Measurements from ENCODE around the gene TMTC1. TPM values are rescaled to one million over a fixed set of nuclear protein-coding genes. Genes with fewer than 3 reads are reported as not detected.

Gene TMTC1
- total RNA-seq, 1 donor from 2014 or later, result not detected

- DNase-seq, result no peak
- Mint-ChIP-seq H3K36me3 (ENCODE audit: low read depth) (no peaks in the 10 kb centered on the region), H3K4me3 (no peak overlapping the region), H3K9me3 (no peaks in the 10 kb centered on the region), H3K27ac (no peak overlapping the region), H3K27me3 (no peaks in the 10 kb centered on the region), H3K4me1 (no peaks in the 10 kb centered on the region)
- ChIA-PET CTCF (no interaction called here), POLR2A (no interaction called here)
- intact Hi-C loops (cut with micrococcal nuclease), result no loop called here
- TF ChIP-seq CTCF (IDR thresholded peaks at IDR 0.05), result no peak
- no peak for ATAC-seq (ENCODE audit: low read depth)
Observed at GRCh38 chr12:29617407-29617803, 166.3 kb downstream of the TMTC1 start.

DNA sequence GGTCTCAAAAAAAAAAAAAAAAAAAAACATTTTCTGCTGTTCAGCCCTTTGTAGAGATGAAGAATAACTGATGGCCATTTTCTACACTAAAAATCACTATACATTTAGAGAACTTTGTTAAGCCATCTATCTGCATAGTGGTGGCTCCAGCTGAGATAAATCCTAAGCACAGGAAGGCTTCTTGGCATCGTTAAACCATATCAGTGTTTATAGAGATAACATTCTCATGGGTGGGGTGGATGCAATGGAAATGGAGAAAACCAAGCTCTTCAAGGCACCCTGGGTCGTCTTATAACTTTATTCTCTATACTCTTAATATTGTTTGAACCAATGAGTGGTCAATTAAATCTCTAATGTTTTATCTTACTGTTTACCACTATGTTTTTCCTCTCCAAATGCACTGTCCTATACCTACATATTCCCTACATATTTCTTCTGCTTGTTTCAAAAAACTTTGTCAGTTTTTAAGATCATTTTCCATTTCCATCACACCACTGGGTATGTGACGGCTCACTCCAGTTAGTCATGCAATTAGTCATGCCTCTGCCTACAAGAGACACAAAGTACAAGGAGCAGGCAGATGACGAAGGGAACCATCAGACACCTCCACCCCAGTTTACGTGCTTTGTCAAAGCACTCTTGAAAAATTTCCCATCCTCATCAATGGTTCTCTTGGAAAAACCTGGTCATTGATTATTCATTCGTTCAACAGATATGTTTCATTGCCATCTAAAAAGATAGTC lies 166.9 kb downstream of the TMTC1 start:
- no peak for DNase-seq
- H3K4me1 Mint-ChIP-seq, result no peaks in the 10 kb centered on the region
- ATAC-seq (ENCODE audit: low read depth), result no peak
- intact Hi-C loops (cut with micrococcal nuclease), result no loop called here
- no peak overlapping the region for H3K4me3 Mint-ChIP-seq
- H3K27ac Mint-ChIP-seq, result no peak overlapping the region
- TF ChIP-seq CTCF (IDR thresholded peaks at IDR 0.05), result no peak
- no peaks in the 10 kb centered on the region for H3K36me3 Mint-ChIP-seq (ENCODE audit: low read depth)
- CTCF ChIA-PET, result no interaction called here
- POLR2A ChIA-PET, result no interaction called here
- H3K27me3 Mint-ChIP-seq, result no peaks in the 10 kb centered on the region
- no peaks in the 10 kb centered on the region for H3K9me3 Mint-ChIP-seq

DNA sequence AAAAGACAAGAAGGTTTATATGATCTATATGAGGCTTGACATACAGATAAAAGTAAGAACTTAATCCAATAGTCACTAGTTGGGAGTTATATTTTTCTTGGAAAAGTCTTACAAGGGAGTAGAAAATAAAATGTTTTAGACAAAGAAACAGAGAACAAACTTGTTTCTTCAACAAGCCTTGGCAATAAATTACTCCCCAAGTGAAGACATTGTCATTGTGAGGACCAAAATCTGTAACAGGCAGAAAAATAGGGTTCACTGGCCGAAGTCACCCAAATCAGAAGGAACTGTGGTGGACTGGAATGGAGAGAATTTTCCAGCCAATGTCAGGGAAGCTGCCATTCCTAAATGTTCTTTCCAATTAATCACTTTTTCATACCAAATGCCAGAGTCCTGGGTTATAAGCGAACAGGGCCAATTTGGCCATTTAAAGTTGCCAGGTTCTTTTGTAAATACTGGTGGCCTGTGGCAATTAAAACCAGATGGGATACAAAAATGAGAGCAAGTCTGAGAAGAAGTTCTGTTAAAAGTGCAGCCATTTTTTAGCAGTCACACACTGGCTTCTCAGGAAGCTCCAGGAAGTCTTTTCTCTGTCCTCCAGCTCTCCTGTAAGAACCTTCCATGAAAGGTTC lies 168.9 kb downstream of the TMTC1 start:
- ATAC-seq (ENCODE audit: low read depth), result no peak
- H3K4me3 Mint-ChIP-seq, result no peak overlapping the region
- CTCF ChIA-PET, result no interaction called here
- no peak for TF ChIP-seq CTCF (IDR thresholded peaks at IDR 0.05)
- H3K4me1 Mint-ChIP-seq, result no peaks in the 10 kb centered on the region
- H3K27ac Mint-ChIP-seq, result no peak overlapping the region
- H3K27me3 Mint-ChIP-seq, result no peaks in the 10 kb centered on the region
- POLR2A ChIA-PET, result no interaction called here
- DNase-seq, result no peak
- intact Hi-C loops (cut with micrococcal nuclease), result no loop called here
- no peaks in the 10 kb centered on the region for H3K9me3 Mint-ChIP-seq
- H3K36me3 Mint-ChIP-seq (ENCODE audit: low read depth), result no peaks in the 10 kb centered on the region

DNA sequence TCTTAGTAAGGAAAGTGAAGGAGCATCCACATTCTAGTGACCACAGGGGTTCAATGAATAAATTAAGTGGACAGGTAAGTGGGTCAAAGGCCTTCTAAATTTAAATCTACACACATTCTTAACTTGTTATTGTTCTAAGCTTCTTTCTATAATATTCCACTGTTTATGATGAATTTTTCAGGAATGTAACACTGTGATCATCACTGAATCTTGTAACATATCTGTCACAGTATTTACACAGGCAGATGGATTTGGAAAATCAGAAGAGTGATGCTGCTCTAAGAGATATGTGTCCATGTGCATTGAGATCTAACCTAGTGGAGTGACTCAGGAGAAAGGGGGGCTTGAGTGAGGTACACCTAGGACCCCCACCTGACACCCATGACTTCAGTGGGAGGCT lies 170.8 kb downstream of the TMTC1 start:
- no peaks in the 10 kb centered on the region for H3K9me3 Mint-ChIP-seq
- intact Hi-C loops (cut with micrococcal nuclease), result no loop called here
- H3K4me1 Mint-ChIP-seq, result no peaks in the 10 kb centered on the region
- POLR2A ChIA-PET, result no interaction called here
- ATAC-seq (ENCODE audit: low read depth), result no peak
- CTCF ChIA-PET, result no interaction called here
- no peak for DNase-seq
- H3K27ac Mint-ChIP-seq, result no peak overlapping the region
- H3K27me3 Mint-ChIP-seq, result no peaks in the 10 kb centered on the region
- H3K36me3 Mint-ChIP-seq (ENCODE audit: low read depth), result no peaks in the 10 kb centered on the region
- TF ChIP-seq CTCF (IDR thresholded peaks at IDR 0.05), result no peak
- H3K4me3 Mint-ChIP-seq, result no peak overlapping the region

DNA sequence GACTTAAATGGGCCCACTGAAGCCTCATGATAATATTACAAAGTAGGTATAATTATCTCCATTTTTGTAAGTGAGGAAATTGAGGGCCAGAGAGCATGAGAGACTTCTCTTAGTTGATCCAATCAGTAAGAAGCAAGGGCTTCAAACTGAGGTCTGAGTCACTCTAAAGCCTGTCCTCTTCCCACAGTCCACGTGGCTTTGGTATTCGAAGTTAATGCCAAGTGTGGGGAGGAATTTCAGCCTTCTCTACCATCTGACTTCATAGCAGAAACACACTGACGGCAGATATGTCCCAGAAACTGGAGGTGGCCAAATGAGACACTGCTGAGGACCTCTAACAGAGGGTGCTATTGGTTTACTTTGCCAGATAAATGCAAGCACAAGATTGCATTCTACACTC lies 171.8 kb downstream of the TMTC1 start:
- no peaks in the 10 kb centered on the region for H3K36me3 Mint-ChIP-seq (ENCODE audit: low read depth)
- no peaks in the 10 kb centered on the region for H3K4me1 Mint-ChIP-seq
- ChIA-PET CTCF (no interaction called here), POLR2A (no interaction called here)
- TF ChIP-seq CTCF (IDR thresholded peaks at IDR 0.05), result no peak
- no peak overlapping the region for H3K27ac Mint-ChIP-seq
- no peaks in the 10 kb centered on the region for H3K9me3 Mint-ChIP-seq
- DNase-seq (no peak), ATAC-seq (ENCODE audit: low read depth) (no peak)
- intact Hi-C loops (cut with micrococcal nuclease), result no loop called here
- H3K4me3 Mint-ChIP-seq, result no peak overlapping the region
- no peaks in the 10 kb centered on the region for H3K27me3 Mint-ChIP-seq
